Measurements from ENCODE around the gene CZIB.
A peak's percentile ranks its signal among the peaks of the same experiment; 100 is the strongest.
"Not testable (repeated sequence)": the region's sequence is repeated elsewhere in the genome, so short reads cannot be mapped to it uniquely, and the experiment has no call there.

CZIB gene

GRCh38 chr1:53238197-53239155, 18.0 kb upstream of the CZIB start, which contains the start of gene MAGOH:
MAGOH (minus strand) TSS chr1:53238518; CDS start chr1:53238448, 70 bp downstream.
- DNase-seq (ENCODE audit: extremely low read depth in 1 of 2, low read depth in 1 of 2): peak; percentile 89 to 93

DNA sequence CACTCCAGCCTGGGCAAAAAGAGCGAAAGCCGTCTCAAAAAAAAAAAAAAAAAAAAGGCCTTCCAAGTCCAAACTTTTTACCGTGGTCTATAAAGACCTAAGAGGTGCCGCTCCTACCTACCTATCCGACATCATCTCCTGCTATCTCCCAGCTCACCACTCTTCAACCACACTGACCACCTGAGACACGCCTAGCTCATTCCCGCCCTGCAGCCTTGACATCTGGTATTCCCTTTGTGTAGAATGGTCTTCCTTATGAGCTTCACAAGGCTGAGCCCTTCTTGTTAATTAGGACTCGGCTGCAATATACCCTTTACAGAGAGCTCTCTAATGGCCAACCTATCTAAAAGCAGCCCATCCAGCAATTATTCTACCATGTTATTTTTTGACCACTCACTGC, 17.2 kb upstream of the CZIB start:
- no peak for DNase-seq (ENCODE audit: extremely low read depth in 1 of 2, low read depth in 1 of 2)

DNA sequence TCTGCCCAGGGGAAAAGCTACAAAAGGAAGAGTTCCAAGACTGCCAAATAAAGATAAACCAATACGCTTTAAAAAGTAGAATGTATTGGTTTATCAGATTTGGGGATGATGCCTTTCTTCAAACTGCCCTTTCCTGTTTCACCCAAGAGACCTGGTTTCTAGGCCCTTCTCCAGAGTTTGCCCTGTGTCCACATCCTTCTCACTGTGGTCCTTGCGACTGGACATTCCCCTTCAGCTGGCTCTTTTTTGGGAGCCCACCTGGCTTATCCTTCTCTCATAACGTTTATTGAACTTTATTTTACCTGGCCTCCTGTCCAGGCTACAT, 490 bp upstream of the CZIB start:
- DNase-seq (ENCODE audit: extremely low read depth in 1 of 2, low read depth in 1 of 2): no peak

DNA sequence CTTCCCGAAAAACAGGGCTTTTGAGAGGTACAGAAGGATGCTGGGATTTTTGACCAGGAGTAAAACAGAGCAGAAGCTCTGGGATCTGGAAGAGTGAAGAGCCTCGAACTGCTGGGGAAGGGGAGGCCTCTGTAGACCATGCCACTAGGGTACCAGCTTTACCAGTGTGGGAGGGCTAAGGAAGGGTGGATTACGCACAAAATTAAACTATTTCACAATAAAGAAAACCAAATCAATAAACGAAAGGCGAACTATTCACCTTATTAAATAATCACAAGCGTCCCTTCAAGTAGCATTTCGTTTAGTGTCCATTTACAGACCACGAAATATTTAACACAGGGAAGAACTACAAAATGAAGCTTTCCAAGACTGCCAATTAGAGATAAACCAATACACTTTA, 723 bp downstream of the CZIB start:
- DNase-seq (ENCODE audit: extremely low read depth in 1 of 2, low read depth in 1 of 2): no peak

- DNase-seq (ENCODE audit: extremely low read depth in 1 of 2, low read depth in 1 of 2): no peak
These were observed 2.2 kb downstream of the CZIB start for GRCh38 chr1:53218201-53218600.

GRCh38 chr1:53214376-53214940, 6.0 kb downstream of the CZIB start:
- no peak for DNase-seq (ENCODE audit: extremely low read depth in 1 of 2, low read depth in 1 of 2)

GRCh38 chr1:53210954-53211353, 9.5 kb downstream of the CZIB start:
- no peak for DNase-seq (ENCODE audit: extremely low read depth in 1 of 2, low read depth in 1 of 2)

DNA sequence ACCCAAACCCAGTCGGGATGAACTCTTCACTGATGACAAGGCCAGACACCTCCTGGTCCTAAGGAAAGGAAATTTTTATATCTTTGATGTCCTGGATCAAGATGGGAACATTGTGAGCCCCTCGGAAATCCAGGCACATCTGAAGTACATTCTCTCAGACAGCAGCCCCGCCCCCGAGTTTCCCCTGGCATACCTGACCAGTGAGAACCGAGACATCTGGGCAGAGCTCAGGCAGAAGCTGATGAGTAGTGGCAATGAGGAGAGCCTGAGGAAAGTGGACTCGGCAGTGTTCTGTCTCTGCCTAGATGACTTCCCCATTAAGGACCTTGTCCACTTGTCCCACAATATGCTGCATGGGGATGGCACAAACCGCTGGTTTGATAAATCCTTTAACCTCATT, 10.1 kb downstream of the CZIB start:
- DNase-seq (ENCODE audit: extremely low read depth in 1 of 2, low read depth in 1 of 2): no peak

DNA sequence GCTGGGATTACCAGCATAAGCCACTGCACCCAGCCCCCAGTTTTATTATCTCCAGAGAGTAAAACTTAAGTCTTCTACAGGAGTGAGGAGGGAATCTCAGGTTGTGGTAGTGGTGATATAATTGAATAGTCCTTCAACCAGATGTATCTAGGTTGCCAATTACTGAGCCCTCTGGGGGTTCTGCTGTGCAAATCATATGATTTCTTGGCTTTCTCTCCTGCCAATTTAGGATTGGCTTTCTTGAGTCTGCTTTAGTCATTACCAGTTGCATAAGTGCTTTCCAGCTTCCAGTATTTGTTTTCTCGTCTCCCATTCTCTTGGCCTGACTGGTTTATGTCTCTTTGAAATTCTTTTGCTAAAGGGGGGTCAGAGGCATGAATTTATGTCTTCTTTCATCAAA, 12.7 kb downstream of the CZIB start:
- DNase-seq (ENCODE audit: extremely low read depth in 1 of 2, low read depth in 1 of 2): no peak

DNA sequence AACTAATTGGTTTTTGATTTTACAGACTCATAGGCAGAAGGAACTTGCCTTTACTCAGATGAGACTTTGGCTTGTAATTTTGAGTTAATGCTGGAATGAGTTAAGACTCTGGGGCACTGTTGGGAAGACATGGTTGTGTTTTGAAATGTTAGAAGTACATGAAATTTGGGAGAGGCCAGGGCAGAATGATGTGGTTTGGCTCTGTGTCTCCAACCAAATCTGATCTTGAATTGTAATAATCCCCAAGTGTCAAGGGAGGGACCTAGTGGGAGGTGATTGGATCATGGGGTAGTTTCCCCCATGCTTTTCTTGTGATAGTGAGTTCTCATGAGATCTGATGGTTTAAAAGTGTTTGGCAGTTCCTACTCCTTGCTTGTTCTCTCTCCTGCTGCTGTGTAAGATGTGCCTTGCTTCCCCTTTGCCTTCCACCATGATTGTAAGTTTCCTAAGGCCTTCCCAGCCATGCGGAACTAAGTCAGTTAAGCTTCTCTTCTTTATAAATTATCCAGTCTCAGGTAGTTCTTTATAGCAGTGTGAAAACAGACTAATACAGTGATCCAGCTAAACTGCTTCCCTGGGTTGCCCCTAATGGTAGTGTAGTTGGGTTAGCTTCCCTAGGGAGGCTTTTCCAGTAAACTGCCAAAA, 13.6 kb downstream of the CZIB start:
- no peak for DNase-seq (ENCODE audit: extremely low read depth in 1 of 2, low read depth in 1 of 2)

- DNase-seq (ENCODE audit: extremely low read depth in 1 of 2, low read depth in 1 of 2): not testable (repeated sequence)
These were observed 14.2 kb downstream of the CZIB start for GRCh38 chr1:53206083-53206685.

DNA sequence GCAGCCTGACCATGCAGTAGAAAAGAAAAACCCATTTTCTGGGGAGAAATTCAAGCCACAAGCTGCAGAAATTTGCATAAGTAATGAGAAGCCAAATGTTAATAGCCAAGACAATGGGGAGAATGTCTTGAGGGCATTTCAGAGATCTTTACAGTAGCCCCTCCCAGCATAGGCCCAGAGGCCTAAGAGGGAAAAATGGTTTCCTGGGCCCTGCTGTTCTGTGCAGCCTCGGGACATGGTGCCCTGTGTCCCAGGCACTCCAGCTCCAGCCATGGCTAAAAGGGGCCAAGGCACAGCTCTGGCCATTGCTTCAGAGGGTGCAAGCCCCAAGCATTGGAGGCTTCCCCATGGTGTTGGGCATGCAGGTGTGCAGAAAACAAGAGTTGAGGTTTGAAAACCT, 14.9 kb downstream of the CZIB start:
- not testable (repeated sequence) for DNase-seq (ENCODE audit: extremely low read depth in 1 of 2, low read depth in 1 of 2)

GRCh38 chr1:53203466-53203865, 17.0 kb downstream of the CZIB start:
- no peak for DNase-seq (ENCODE audit: extremely low read depth in 1 of 2, low read depth in 1 of 2)

- DNase-seq (ENCODE audit: extremely low read depth in 1 of 2, low read depth in 1 of 2): no peak
These were observed 22.2 kb downstream of the CZIB start for GRCh38 chr1:53198241-53198651.

GRCh38 chr1:53197291-53198200, 22.9 kb downstream of the CZIB start:
- no peak for DNase-seq (ENCODE audit: extremely low read depth in 1 of 2, low read depth in 1 of 2)

GRCh38 chr1:53196485-53197290, 23.7 kb downstream of the CZIB start, which contains the start of gene CPT2:
CPT2 (plus strand) TSS chr1:53196824; CDS start chr1:53196944, 120 bp downstream.
- DNase-seq (ENCODE audit: extremely low read depth in 1 of 2, low read depth in 1 of 2): peak; percentile 87 to 92

DNA sequence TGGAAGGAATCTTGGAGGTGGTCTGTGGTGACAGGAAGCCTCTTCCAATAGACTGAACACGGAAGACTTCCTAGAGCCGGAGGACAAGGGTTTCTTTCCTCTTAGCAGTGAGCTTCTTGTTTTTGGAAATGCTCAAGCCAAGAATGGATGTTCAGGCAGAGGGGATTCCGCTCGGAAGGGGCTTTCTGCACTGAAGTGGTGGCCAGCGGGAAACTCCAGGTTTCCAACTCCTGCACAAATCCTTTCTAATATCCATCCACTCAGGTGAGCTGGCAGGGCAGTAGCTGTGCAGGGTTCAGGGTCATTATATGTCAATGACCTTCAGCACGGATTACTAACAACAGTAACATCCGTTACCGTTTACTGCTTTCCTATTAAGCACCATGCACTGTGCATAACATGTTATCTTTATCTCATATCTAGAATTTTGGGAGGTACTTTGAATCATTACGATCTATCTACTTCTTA, 24.4 kb downstream of the CZIB start:
- no peak for DNase-seq (ENCODE audit: extremely low read depth in 1 of 2, low read depth in 1 of 2)

DNA sequence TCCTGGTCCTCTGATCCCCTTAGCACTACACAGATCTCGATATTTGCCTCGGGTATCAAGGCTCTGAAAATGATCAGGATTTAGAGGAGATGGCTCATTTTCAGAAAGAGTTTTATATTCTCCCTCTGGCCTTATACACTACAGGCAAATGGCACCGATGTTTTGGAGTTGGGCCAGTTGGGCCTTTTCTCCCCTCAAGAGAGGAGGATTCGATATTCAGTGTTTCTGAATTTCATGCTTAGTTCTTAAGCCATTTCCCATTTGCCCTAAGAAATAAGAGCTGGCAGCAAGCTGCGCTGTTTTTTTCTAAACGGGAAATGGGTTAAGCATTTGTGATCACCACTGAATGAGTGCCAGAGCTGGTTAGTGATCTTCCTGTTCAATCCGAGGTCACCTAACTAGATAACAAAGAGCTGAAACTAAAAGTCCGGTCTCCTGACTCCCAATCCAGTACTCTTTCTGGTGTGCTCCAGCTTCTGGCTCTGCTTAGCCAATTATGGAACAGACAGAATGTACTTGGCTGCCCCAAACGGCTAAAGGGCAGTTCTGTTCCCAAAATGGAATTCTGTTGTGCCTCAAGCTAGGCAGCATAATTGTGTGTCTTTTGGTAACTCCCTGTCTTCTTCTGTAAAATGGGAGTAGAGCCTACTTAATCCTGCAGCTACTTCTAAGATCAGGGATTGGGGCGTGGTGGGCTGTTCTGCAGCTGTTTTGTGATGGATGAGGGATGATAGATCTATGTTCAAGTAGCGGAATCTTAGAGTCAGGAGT, 25.0 kb downstream of the CZIB start:
- DNase-seq (ENCODE audit: extremely low read depth in 1 of 2, low read depth in 1 of 2): no peak

- DNase-seq (ENCODE audit: extremely low read depth in 1 of 2, low read depth in 1 of 2): no peak
These were observed 30.2 kb downstream of the CZIB start for GRCh38 chr1:53190210-53190611.
